ENCODE results near the gene NBPF14. TPM values are rescaled to one million over a fixed set of nuclear protein-coding genes. Genes with fewer than 3 reads are reported as not detected.
"Not testable (repeated sequence)": the region's sequence is repeated elsewhere in the genome, so short reads cannot be mapped to it uniquely, and the experiment has no call there.

NBPF14 gene, protein sequence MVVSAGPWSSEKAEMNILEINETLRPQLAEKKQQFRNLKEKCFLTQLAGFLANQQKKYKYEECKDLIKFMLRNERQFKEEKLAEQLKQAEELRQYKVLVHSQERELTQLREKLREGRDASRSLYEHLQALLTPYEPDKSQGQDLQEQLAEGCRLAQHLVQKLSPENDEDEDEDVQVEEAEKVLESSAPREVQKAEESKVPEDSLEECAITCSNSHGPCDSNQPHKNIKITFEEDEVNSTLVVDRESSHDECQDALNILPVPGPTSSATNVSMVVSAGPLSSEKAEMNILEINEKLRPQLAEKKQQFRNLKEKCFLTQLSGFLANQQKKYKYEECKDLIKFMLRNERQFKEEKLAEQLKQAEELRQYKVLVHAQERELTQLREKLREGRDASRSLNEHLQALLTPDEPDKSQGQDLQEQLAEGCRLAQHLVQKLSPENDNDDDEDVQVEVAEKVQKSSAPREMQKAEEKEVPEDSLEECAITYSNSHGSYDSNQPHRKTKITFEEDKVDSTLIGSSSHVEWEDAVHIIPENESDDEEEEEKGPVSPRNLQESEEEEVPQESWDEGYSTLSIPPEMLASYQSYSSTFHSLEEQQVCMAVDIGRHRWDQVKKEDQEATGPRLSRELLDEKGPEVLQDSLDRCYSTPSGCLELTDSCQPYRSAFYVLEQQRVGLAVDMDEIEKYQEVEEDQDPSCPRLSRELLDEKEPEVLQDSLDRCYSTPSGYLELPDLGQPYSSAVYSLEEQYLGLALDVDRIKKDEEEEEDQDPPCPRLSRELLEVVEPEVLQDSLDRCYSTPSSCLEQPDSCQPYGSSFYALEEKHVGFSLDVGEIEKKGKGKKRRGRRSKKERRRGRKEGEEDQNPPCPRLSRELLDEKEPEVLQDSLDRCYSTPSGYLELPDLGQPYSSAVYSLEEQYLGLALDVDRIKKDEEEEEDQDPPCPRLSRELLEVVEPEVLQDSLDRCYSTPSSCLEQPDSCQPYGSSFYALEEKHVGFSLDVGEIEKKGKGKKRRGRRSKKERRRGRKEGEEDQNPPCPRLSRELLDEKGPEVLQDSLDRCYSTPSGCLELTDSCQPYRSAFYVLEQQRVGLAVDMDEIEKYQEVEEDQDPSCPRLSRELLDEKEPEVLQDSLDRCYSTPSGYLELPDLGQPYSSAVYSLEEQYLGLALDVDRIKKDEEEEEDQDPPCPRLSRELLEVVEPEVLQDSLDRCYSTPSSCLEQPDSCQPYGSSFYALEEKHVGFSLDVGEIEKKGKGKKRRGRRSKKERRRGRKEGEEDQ (N-terminal part only)
- 10 to 100 TPM; 35.8 to 52.5 TPM for total RNA-seq

DNA sequence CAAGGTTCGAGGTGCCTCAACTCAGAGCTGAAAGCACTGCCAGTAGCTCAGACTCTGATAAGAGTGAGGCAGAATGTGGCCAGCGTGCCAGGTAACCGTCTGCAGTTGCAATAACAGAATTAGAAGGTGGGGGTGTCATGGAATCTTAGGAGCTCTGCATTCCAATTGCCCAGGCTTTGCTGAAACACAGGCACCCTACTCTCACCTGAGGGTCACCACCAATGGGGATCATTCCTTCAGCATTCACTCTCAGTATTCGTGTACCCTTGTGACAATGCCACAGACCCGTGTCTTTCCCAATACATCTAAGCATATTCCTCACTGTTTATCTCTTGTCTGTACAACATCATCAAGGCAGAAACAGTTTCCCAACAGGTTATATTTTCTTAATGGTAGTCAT, at the start of gene NBPF14:
Gene NBPF14, minus strand, starts transcription at position 101 of the 400 bp plus-strand sequence. CDS start 294 bp downstream, outside the sequence.
- not testable (repeated sequence) for H3K36me3 ChIP-seq; H3K9me3 ChIP-seq; ATAC-seq (ENCODE audit: insufficient number of reproducible peaks, low FRiP score, low read depth); H3K4me3 ChIP-seq; H3K27me3 ChIP-seq (replicated peaks; ENCODE audit: insufficient read depth); H3K27ac ChIP-seq; DNase-seq (ENCODE audit: low spot score); H3K4me1 ChIP-seq (ENCODE audit: control insufficient read depth in 1 of 2, low read depth in 2 of 2)

DNA sequence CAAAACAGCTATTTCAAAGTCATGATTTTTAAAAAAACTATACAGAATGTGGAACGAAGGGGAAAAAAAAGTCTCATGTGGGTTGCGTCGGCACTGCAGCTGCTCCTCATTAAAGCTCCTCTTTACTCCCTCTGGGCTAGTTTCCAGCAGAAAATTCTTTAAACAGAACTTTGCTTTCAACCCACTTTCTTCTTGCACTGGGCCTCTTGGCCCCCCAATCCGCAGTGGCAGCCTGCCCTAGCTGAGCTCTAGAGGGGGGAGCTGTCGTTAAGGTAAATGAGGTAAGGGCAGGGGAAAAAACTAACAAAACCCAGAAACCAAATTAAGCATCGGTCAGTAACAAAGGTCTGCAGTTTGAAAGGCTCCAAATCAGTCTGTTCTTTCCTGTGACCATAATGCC, 29.6 kb upstream of the NBPF14 start:
- H3K9me3 ChIP-seq; DNase-seq (ENCODE audit: low spot score): not testable (repeated sequence)

DNA sequence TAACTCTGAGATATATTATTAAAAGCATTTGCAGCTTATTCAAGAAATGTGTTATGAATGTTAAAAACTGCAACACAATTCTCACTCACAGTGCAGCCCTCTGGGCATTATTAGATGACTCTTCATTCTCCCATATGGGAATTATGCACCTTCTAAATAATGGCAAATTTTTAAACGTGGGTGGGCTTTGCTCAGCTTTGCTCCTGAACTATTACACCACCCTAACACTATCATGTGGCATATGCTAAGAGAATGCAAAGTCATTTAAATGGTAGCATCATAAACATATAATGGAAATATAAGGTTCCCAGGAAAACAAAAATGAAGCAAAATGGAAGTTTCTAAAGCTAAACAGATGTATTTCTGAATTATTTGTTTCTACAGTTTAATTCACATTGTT, 22.4 kb upstream of the NBPF14 start:
- not testable (repeated sequence) for H3K4me1 ChIP-seq (ENCODE audit: control insufficient read depth in 1 of 2, low read depth in 2 of 2); H3K27ac ChIP-seq; H3K27me3 ChIP-seq (replicated peaks; ENCODE audit: insufficient read depth); H3K9me3 ChIP-seq; H3K4me3 ChIP-seq; DNase-seq (ENCODE audit: low spot score); H3K36me3 ChIP-seq; ATAC-seq (ENCODE audit: insufficient number of reproducible peaks, low FRiP score, low read depth)

More for the DNA sequence above, 29.6 kb upstream of the NBPF14 start:
- Histone ChIP-seq H3K4me3 (peak overlapping the region; percentile 47), H3K27ac (peak overlapping the region in 1 of 2 donors; percentile 53)
- H3K36me3 ChIP-seq; H3K27me3 ChIP-seq (replicated peaks; ENCODE audit: insufficient read depth); H3K4me1 ChIP-seq (ENCODE audit: control insufficient read depth in 1 of 2, low read depth in 2 of 2); ATAC-seq (ENCODE audit: insufficient number of reproducible peaks, low FRiP score, low read depth): not testable (repeated sequence)

DNA sequence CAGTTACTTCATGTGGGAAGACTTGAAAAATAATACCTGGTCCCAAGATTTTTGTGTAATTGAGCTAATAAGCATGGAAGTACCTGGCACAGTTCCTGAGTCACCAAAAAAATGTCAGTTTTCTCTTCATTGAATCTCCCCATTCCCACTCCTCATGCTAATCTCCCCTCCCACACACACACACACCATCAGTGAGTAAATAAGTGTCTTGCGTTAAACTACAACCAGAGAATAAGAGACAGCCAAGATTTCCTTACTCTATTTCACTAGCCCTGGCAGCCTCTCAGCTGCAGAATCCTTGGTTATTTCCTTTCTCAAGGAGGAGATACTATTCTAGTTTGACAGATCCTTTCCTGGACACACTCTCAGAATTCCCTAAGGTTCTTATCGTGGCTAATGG, 9.5 kb upstream of the NBPF14 start:
- H3K27ac ChIP-seq; H3K4me3 ChIP-seq; H3K4me1 ChIP-seq (ENCODE audit: control insufficient read depth in 1 of 2, low read depth in 2 of 2); DNase-seq (ENCODE audit: low spot score); H3K27me3 ChIP-seq (replicated peaks; ENCODE audit: insufficient read depth); H3K36me3 ChIP-seq; H3K9me3 ChIP-seq; ATAC-seq (ENCODE audit: insufficient number of reproducible peaks, low FRiP score, low read depth): not testable (repeated sequence)

DNA sequence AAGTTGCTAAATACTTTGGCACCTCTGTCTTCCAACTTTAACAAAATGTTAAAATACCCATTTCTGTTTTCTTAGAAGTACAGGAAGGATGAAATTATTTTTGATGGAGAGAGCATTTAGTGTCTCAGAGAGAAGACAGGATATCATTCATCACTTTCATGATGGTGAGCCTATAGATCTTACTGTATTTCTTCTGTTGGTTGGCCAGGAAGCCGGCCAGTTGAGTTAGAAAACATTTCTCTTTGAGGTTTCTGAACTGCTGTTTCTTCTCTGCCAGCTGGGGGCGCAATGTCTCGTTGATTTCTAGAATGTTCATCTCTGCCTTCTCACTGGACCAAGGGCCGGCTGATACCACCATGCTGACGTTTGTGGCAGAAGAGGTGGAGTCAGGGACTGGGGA, 451 bp downstream of the NBPF14 start:
- H3K27ac ChIP-seq; H3K27me3 ChIP-seq (replicated peaks; ENCODE audit: insufficient read depth); DNase-seq (ENCODE audit: low spot score); H3K4me1 ChIP-seq (ENCODE audit: control insufficient read depth in 1 of 2, low read depth in 2 of 2); ATAC-seq (ENCODE audit: insufficient number of reproducible peaks, low FRiP score, low read depth); H3K36me3 ChIP-seq; H3K4me3 ChIP-seq; H3K9me3 ChIP-seq: not testable (repeated sequence)

DNA sequence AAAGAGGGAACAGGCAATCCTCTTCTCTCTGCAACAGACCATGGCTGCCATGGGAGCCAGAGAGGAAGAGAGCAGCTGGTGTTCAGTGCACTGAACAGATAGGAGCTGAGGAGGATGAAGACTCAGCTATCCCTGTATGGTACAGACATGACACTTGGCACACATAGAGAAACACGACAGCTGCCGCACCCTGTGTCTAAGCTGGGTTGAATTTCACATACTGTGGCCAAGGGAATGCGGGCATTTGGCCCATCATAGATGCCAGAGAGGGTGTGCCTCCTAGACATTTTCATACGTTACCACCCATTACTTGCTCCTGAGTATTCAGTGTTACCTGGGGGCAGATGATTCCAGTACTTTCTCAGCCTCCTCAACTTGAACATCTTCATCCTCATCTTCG, 4.7 kb downstream of the NBPF14 start:
- not testable (repeated sequence) for DNase-seq (ENCODE audit: low spot score); H3K27ac ChIP-seq; H3K4me1 ChIP-seq (ENCODE audit: control insufficient read depth in 1 of 2, low read depth in 2 of 2); H3K9me3 ChIP-seq; ATAC-seq (ENCODE audit: insufficient number of reproducible peaks, low FRiP score, low read depth); H3K4me3 ChIP-seq; H3K36me3 ChIP-seq; H3K27me3 ChIP-seq (replicated peaks; ENCODE audit: insufficient read depth)

DNA sequence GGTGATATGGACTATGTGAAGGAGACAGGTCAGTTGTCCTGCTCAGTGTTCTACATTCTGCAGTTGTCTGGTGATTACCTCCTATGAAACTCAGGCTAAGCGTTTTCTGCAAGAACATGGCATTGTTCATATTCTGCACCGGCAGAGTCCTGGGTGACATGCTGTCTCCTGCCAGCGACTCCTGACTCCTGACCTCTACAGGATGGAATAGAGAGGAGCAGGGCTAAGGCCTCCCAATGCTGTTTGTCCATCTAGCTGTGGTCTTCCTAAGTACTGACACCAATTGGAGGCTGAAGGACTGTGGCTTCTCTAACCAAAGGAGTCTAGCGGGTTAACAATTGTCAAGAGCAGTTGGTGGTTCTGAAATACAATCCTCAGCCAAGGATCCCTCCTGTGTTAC, 63.7 kb downstream of the NBPF14 start:
- not testable (repeated sequence) for H3K4me1 ChIP-seq (ENCODE audit: control insufficient read depth in 1 of 2, low read depth in 2 of 2); H3K4me3 ChIP-seq; H3K27me3 ChIP-seq (replicated peaks; ENCODE audit: insufficient read depth); H3K27ac ChIP-seq; H3K36me3 ChIP-seq; ATAC-seq (ENCODE audit: insufficient number of reproducible peaks, low FRiP score, low read depth); DNase-seq (ENCODE audit: low spot score); H3K9me3 ChIP-seq

DNA sequence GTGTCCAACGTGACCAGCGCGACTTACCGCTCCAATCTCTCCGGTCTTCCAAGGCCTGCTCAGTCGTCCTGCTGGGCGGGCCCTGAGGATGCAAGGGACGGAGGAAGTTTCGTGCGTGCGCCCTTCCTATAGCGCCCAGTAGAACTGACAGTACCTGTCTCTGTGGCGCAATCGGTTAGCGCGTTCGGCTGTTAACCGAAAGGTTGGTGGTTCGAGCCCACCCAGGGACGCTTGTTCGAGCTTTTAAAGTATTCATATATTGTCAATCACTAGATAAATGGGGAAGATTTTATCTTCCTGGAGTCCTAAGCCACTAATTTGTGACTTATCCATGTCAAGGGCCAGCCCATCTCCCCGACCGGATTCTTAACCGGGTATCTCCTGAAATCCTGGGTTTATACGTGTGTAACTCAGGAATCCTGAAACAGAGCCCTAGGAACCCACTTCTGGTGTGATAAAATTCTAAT, 66.7 kb downstream of the NBPF14 start:
- not testable (repeated sequence) for DNase-seq (ENCODE audit: low spot score); H3K27me3 ChIP-seq (replicated peaks; ENCODE audit: insufficient read depth); H3K36me3 ChIP-seq; H3K4me1 ChIP-seq (ENCODE audit: control insufficient read depth in 1 of 2, low read depth in 2 of 2); ATAC-seq (ENCODE audit: insufficient number of reproducible peaks, low FRiP score, low read depth); H3K9me3 ChIP-seq
- peak overlapping the region; percentile 65 for H3K4me3 ChIP-seq
- H3K27ac ChIP-seq: peak overlapping the region in 1 of 2 donors; percentile 21

DNA sequence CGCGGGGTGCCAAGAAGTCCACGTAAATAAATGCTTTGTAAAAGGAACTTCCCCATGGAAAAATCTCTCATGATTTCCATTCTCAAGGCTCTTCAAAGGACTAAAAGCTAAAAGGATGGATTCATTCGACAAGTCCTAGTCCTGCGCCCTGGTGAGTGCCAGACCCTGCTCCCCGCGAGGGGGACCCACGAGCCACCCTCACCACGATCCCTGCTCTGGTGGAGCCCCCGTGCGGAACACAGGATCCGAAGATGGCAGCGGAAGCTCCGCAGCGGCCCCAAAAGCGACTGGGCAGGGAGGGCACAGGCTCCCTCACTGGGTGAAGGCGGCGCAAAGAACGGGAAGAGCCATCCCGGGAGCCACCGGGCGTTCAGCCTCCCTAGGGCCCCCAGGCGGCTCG, 67.2 kb downstream of the NBPF14 start:
- H3K4me3 ChIP-seq: peak overlapping the region; percentile 65
- H3K36me3 ChIP-seq; H3K27ac ChIP-seq; DNase-seq (ENCODE audit: low spot score); ATAC-seq (ENCODE audit: insufficient number of reproducible peaks, low FRiP score, low read depth); H3K9me3 ChIP-seq; H3K27me3 ChIP-seq (replicated peaks; ENCODE audit: insufficient read depth); H3K4me1 ChIP-seq (ENCODE audit: control insufficient read depth in 1 of 2, low read depth in 2 of 2): not testable (repeated sequence)

DNA sequence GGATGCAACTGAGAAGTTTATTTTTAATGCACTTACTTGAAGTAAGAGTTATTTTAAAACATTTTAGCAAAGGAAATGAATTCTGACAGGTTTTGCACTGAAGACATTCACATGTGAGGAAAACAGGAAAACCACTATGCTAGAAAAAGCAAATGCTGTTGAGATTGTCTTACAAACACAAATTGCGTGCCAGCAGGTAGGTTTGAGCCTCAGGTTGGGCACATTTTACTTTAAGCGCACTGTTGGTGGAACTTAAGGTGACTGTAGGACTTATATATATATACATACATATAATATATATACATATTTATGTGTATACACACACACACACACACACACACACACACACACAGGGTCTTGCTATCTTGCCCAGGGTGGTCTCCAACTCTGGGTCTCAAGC, 69.2 kb downstream of the NBPF14 start:
- not testable (repeated sequence) for H3K9me3 ChIP-seq; H3K4me1 ChIP-seq (ENCODE audit: control insufficient read depth in 1 of 2, low read depth in 2 of 2); H3K27ac ChIP-seq; ATAC-seq (ENCODE audit: insufficient number of reproducible peaks, low FRiP score, low read depth); H3K4me3 ChIP-seq; H3K36me3 ChIP-seq; DNase-seq (ENCODE audit: low spot score); H3K27me3 ChIP-seq (replicated peaks; ENCODE audit: insufficient read depth)

DNA sequence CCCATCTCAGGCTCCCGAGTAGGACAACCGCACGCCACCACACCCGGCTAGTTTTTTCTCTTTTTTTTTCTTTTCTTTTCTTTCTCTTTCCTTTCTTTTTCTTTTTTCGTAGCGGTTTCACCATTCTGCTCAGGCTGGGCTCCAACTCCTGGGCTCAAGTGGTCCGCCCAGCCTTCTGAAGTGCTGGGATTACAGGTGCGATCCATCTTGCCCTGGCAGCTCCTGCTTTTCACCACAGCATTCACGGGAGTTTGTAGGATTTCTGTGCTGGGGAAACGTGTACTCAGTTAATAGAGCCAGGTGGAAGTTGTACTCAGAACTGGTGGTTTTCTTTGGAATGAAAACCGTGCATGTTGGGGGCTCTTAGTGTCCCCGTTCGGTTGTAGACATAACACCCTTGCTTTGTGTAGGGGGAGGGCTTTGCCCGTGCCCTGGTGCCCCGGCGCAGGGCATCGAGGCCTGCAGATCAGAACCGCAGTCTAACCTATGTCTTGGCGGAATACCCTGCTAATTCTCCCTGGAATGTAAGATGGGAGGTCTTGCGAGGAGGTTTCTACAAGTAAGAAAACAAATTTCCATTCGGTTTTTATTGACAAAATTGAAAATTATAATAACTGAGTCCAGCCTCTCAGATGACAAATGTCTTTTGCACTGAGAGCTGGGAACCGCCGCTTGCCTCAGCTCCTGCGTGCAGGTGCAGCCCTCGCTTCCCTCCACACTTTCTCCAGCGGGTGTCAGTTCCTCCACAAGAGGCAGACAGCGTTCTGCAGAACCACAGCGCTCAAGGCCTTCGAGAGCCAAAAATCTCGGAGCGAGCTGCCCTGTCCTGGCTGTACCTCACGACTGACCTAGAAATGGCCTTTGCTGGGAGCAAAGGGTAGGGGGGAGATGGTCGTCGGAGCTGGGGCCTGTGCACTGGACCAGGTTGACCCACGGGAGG, 72.3 kb downstream of the NBPF14 start:
- not testable (repeated sequence) for H3K36me3 ChIP-seq; H3K4me1 ChIP-seq (ENCODE audit: control insufficient read depth in 1 of 2, low read depth in 2 of 2); DNase-seq (ENCODE audit: low spot score); ATAC-seq (ENCODE audit: insufficient number of reproducible peaks, low FRiP score, low read depth); H3K9me3 ChIP-seq; H3K27me3 ChIP-seq (replicated peaks; ENCODE audit: insufficient read depth)
- Histone ChIP-seq H3K27ac (peak overlapping the region in 1 of 2 donors; percentile 69), H3K4me3 (peak overlapping the region; percentile 78)

Measured in thoracic aorta (tissue), 2 donors.